Left hindlimb (tissue), 1 donor: Measurements from ENCODE around the gene SZT2.
"Not testable (repeated sequence)": the region's sequence is repeated elsewhere in the genome, so short reads cannot be mapped to it uniquely, and the experiment has no call there.

Experiments
- DNase-seq: peaks from one replicate; pipeline ENCODE4 v3.0.0-alpha.2; 2018

SZT2 gene

GRCh38 chr1:43444151-43444828 lies 54.6 kb downstream of the SZT2 start:
- no peak for DNase-seq

GRCh38 chr1:43444836-43445235 lies 55.1 kb downstream of the SZT2 start:
- no peak for DNase-seq

- DNase-seq = no peak
These were observed 56.1 kb downstream of the SZT2 start for GRCh38 chr1:43445606-43446387.

DNA sequence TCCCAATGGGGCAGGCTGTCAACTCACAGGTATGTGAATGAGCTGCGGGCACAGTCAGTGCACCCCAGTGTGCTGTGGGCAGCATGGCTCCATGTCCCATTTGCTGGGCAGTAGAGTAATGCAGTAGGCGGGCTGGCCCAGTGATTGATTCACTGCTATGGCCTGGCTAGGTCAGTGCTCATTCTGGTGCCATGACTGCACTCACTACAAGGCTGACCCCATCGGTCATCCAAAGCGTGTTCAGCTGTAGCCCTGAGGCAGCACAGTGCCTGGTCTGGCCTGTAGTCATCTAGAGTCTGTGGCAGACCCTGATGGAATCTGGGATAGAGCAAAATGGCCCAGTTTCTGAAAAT lies 56.7 kb downstream of the SZT2 start:
- DNase-seq = no peak

DNA sequence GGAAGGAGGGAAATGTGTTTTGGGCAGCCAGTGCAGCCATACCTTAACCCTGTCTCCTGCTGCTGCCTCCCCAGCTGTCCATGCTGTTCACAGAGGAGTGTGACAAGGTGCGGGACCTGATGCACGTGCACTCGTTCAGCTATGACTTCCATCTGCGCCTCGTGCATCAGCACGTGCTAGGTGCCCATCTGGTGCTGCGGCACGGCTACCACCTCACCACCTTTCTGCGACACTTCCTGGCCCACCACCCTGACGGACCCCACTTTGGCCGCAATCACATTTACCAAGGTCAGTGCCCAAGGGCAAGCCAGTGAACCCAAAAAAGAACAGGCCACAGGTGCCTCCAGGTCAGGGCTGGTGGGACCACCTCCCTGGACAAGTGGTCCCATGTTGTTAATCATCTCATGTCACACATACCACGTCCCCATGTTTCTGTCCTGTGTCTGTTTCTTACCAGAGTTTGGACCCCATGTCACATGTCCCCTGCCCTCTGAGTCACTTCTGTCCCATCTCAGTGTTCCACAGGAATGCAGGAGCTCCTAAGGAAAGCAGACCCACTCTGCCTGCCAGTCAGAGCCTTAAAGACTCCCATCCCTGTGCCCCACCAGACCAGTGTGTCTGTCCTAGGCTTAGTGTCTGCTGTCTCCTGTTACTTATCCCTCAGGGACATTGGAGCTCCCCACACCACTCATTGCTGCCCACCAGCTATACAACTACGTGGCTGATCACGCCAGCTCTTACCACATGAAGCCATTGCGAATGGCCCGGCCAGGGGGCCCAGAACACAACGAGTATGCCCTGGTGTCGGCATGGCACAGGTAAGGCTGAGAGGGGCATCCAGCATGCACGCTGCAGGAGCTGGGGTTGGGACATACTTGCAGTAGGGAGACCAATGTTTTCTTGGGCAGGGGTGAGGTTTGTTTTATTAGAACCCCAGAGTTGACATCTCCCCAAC lies 57.5 kb downstream of the SZT2 start:
- no peak for DNase-seq

- no peak for DNase-seq
These were observed 58.4 kb downstream of the SZT2 start for GRCh38 chr1:43447891-43448708.

DNA sequence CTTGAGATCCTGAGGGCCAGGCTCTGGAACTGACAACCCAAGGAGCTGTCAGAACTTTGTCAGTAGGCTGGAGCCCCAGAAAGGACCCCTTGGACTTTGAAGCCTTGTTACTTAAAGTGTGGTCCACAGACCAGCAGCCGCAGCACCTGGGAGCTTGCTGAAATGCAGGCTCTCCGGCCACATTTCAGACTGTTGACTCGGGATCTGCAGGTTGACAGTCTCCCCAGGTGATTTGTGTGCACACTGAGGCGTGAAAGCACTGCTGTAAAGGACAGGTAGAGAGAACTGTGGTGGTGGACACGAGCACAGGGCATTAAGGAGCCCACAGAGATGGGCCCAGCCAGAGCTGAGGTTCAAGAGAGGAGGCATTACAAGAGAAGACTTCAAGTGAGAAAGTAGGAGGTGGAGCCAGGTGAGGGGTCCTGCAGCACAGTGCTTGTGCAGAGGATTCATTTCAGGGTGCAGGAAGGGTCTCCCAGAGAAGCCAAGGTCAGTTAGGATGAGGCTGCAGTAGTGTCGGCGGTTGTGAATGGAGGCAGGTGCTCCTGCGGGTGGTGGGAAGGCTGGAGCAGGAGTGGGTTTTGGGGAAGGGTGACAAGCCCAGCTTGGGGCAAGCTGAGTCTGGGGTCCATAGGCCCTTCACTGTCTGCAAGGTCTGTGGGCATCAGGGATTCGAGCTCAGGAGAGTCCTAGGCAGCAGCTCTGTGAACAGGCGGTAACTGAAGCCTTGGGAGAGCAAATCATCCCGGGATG lies 59.4 kb downstream of the SZT2 start:
- no peak for DNase-seq

DNA sequence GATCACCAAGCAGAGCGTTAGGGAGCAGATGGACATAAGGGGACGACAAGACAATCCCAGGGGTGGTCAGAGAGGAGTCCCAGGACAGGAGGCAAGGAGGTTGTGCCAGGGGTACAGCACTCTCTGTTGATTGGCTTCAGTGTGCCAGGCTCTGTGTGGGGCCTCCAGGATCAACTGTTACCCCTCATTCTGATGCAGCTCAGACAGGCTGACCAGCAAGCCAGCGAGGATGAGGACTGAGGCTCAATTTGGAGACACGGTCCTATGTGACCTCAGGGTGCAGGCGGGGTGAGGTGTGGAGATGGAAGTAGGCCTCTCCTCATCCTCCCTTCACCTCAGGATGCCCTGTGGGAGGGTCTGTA lies 60.0 kb downstream of the SZT2 start:
- DNase-seq = no peak

- no peak for DNase-seq
These were observed 60.7 kb downstream of the SZT2 start for GRCh38 chr1:43450251-43450941.

- no peak for DNase-seq
These were observed 61.5 kb downstream of the SZT2 start for GRCh38 chr1:43451157-43451591.

- DNase-seq = no peak
These were observed 62.2 kb downstream of the SZT2 start for GRCh38 chr1:43451701-43452532.

- no peak for DNase-seq
These were observed 63.2 kb downstream of the SZT2 start for GRCh38 chr1:43452789-43453441.

GRCh38 chr1:43453442-43454269 lies 64.0 kb downstream of the SZT2 start, which contains the start of gene HYI:
Gene HYI (minus strand): TSS chr1:43453931. CDS start chr1:43453793, 138 bp downstream.
- peak; percentile 91 for DNase-seq

GRCh38 chr1:43454270-43455011 lies 64.7 kb downstream of the SZT2 start:
- DNase-seq = peak; percentile 79

GRCh38 chr1:43455213-43455889 lies 65.7 kb downstream of the SZT2 start:
- no peak for DNase-seq

DNA sequence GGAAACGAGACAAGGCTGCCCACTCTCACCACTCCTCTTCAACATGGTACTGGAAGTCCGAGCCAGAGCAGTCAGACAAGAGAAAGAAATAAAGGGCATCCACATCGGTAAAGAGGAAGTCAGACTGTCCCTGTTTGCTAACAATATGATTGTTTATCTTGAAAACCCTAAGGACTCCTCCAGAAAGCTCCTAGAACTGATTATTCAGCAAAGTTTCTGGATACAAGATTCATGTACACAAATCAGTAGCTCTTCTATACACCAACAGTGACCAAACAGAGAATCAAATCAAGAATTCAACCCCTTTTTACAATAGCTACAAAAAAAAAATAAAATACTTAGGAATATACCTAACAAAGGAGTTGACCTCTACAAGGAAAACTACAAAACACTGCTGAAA lies 68.7 kb downstream of the SZT2 start:
- DNase-seq = not testable (repeated sequence)
